ENCODE results near the gene YPEL1. TPM values are rescaled to one million over a fixed set of nuclear protein-coding genes. Genes with fewer than 3 reads are reported as not detected.

YPEL1 gene
- total RNA-seq, 1 experiment from 2014 or later: 3.1 TPM

GRCh38 chr22:21688706-21689381 is 46.8 kb downstream of the YPEL1 start:
- BruUV-seq (replicated peaks): no TSS peak
- Histone ChIP-seq H3K9ac (ENCODE audit: low read length) (no peak overlapping the region), H3K27me3 (ENCODE audit: insufficient read depth, low read length) (no peaks in the 10 kb centered on the region), H3K9me3 (ENCODE audit: control insufficient read depth in 1 of 2, insufficient read depth in 1 of 2, low read depth in 1 of 2, low read length in 2 of 2) (no peaks in the 10 kb centered on the region), H4K20me1 (ENCODE audit: insufficient read depth) (no peaks in the 10 kb centered on the region), H3K27ac (ENCODE audit: low read depth, low read length) (no peak overlapping the region), H3K79me2 (ENCODE audit: insufficient read depth, low read length) (no peaks in the 10 kb centered on the region), H3K4me3 (replicated peaks in 1 of 2; ENCODE audit: low read depth in 1 of 2, low read length in 2 of 2) (no peak overlapping the region), H2AFZ (ENCODE audit: low read depth, low read length, poor library complexity, severe bottlenecking) (no peak overlapping the region), H3K9me2 (ENCODE audit: insufficient read depth) (no peaks in the 10 kb centered on the region), H3K36me3 (ENCODE audit: control insufficient read depth in 1 of 2, insufficient read depth in 2 of 2, low read length in 2 of 2) (peaks cover 3 to 7% of the 10 kb centered on the region in 2 experiments; a peak in 3 of 4 replicates), H3K4me2 (ENCODE audit: low read length) (no peak overlapping the region), H3K4me1 (ENCODE audit: control insufficient read depth in 1 of 2, insufficient read depth in 2 of 2, low read length in 2 of 2) (no peaks in the 10 kb centered on the region)
- POLR2A ChIA-PET: no interaction called here
- ATAC-seq (no peak), DNase-seq (ENCODE audit: low read depth, low spot score) (no peak)
- RAD21 ChIA-PET (ENCODE audit: low non-redundant PET in 1 of 2, low total read pairs in 2 of 2, uncharacterized antibody in 2 of 2, unreplicated experiment in 2 of 2): no interaction called here
- intact Hi-C loops (cut with micrococcal nuclease): no loop called here
- CTCF ChIA-PET: no interaction called here
- TF ChIP-seq TCF7L2 (IDR thresholded peaks at IDR 0.05; ENCODE audit: borderline replicate concordance, extremely low read depth, insufficient read depth, insufficient read length) (no peak), ATF3 (IDR thresholded peaks at IDR 0.05) (no peak), SP1 (IDR thresholded peaks at IDR 0.05; ENCODE audit: low read depth) (no peak), POLR2A (IDR thresholded peaks at IDR 0.05; ENCODE audit: borderline replicate concordance, extremely low read depth, insufficient read depth, insufficient read length) (no peak), SIN3A (IDR thresholded peaks at IDR 0.05; ENCODE audit: low read depth) (no peak), EZH2 (IDR thresholded peaks at IDR 0.05) (no peak), EZH2phosphoT487 (IDR thresholded peaks at IDR 0.05; ENCODE audit: borderline replicate concordance) (no peak), ELF1 (IDR thresholded peaks at IDR 0.05; ENCODE audit: borderline replicate concordance, low read depth) (no peak), MAX (IDR thresholded peaks at IDR 0.05) (no peak)
- TF ChIP-seq, protein P1, sequence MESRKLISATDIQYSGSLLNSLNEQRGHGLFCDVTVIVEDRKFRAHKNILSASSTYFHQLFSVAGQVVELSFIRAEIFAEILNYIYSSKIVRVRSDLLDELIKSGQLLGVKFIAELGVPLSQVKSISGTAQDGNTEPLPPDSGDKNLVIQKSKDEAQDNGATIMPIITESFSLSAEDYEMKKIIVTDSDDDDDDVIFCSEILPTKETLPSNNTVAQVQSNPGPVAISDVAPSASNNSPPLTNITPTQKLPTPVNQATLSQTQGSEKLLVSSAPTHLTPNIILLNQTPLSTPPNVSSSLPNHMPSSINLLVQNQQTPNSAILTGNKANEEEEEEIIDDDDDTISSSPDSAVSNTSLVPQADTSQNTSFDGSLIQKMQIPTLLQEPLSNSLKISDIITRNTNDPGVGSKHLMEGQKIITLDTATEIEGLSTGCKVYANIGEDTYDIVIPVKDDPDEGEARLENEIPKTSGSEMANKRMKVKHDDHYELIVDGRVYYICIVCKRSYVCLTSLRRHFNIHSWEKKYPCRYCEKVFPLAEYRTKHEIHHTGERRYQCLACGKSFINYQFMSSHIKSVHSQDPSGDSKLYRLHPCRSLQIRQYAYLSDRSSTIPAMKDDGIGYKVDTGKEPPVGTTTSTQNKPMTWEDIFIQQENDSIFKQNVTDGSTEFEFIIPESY (IDR thresholded peaks at IDR 0.05; ENCODE audit: extremely low read depth, insufficient replicate concordance, low read length): no peak
